ENCODE measurements around the gene PARVG.
"Not testable (repeated sequence)": the region's sequence is repeated elsewhere in the genome, so short reads cannot be mapped to it uniquely, and the experiment has no call there.

PARVG gene

DNA sequence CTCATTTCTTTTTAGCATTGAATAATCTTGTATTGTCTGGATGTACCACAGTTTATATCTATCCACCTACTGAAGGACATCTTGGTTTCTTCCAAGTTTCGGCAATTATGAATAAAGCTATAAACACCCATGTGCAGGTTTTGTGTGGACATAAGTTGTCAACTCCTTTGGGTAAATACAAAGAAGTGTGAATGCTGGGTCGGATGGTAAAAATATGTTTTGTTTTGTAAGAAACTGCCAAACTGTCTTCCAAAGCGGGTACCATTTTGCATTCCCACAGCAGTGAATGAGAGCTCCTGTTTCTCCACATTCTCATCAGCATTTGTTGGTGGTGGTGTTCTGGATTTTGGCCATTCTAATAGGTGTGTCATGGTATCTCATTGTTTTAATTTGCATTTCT, 60.4 kb downstream of the PARVG start:
- H2BK12ac ChIP-seq (ENCODE audit: low read length); H2BK5ac ChIP-seq (ENCODE audit: low read length); H3K14ac ChIP-seq (ENCODE audit: low read length); H3K4me1 ChIP-seq (ENCODE audit: control insufficient read depth in 2 of 2, insufficient read depth in 1 of 2, low read depth in 1 of 2, low read length in 2 of 2); H3K27ac ChIP-seq (replicated peaks; ENCODE audit: low read length); H2AFZ ChIP-seq (ENCODE audit: low read length); H2AK5ac ChIP-seq (ENCODE audit: low read depth, low read length); H3K18ac ChIP-seq (ENCODE audit: low read length); H3K27me3 ChIP-seq (ENCODE audit: control insufficient read depth in 3 of 3, insufficient read depth in 3 of 3, low read depth in 1 of 3, low read length in 3 of 3); H3K9ac ChIP-seq (ENCODE audit: low read depth, low read length, poor library complexity); H3K79me1 ChIP-seq (ENCODE audit: low read depth, low read length); H3K4me3 ChIP-seq (ENCODE audit: low read length in 2 of 2); H3K4ac ChIP-seq (ENCODE audit: low read length); H4K8ac ChIP-seq (ENCODE audit: low read depth, low read length); H3K36me3 ChIP-seq (replicated peaks in 1 of 2; ENCODE audit: control insufficient read depth in 2 of 2, insufficient read depth in 2 of 2, low read length in 2 of 2); H3K9me3 ChIP-seq (replicated peaks in 1 of 2; ENCODE audit: control insufficient read depth in 2 of 2, insufficient read depth in 1 of 2, low read depth in 1 of 2, low read length in 2 of 2); DNase-seq (ENCODE audit: low spot score); H2BK120ac ChIP-seq (ENCODE audit: low read depth, low read length); H3K4me2 ChIP-seq (ENCODE audit: insufficient read depth, low read length, poor library complexity, severe bottlenecking); H2BK15ac ChIP-seq (ENCODE audit: low read length); H3K23ac ChIP-seq (ENCODE audit: low read depth, low read length, poor library complexity); H4K91ac ChIP-seq (ENCODE audit: low read depth, low read length, poor library complexity): not testable (repeated sequence)
- WGBS, 2 donors (ENCODE audit: extremely low coverage in 2 of 2, insufficient read length in 2 of 2, insufficient replicate concordance in 1 of 2), result no CpG with 5 or more reads among the region's 3 CpGs

DNA sequence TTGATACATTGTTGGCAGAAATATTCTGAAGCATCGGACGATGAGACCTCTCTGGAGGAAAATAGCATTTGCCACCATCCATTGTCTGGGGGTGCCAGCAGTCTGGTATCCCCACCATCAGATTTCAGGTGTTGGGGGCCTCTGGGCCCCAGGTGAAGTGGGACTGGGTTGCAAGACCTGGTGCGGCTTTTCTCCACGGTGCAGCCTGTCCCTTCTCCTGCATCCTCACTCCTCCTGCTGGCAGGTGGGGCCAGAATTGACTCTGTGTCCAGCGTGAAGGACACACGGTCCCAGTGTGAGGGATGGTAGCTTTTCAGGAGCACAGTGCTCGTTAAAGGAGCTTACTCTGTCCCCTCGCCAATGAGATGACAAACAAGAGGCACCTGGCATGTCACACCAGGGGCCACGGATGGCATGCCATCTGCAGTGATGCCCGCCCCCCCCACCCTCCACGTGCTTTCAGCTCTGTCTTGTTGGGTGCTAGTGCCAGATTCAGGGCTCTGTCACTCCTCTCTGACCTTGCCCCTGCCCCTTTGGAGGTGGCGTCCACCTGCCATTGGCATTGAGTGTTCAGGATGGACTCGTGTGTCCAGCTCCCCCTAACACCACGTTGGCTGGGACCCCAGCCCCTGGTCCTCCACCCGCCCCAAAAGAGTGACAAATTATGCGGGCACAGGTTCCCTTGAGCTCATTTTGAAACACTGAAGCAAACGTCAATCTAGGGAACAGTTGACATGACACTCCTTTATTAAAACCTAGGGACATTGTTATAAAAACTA, 62.4 kb downstream of the PARVG start:
- Histone ChIP-seq H3K18ac (ENCODE audit: low read length) (peak overlapping the region; percentile 77), H3K27ac (replicated peaks; ENCODE audit: low read length) (no peak overlapping the region), H3K9me3 (replicated peaks in 1 of 2; ENCODE audit: control insufficient read depth in 2 of 2, insufficient read depth in 1 of 2, low read depth in 1 of 2, low read length in 2 of 2) (no peaks in the 10 kb centered on the region), H3K4me2 (ENCODE audit: insufficient read depth, low read length, poor library complexity, severe bottlenecking) (no peak overlapping the region), H3K79me1 (ENCODE audit: low read depth, low read length) (peaks cover 2% of the 10 kb centered on the region), H2BK5ac (ENCODE audit: low read length) (no peak overlapping the region), H4K91ac (ENCODE audit: low read depth, low read length, poor library complexity) (no peak overlapping the region), H3K4me3 (ENCODE audit: low read length in 2 of 2) (no peak overlapping the region), H2AK5ac (ENCODE audit: low read depth, low read length) (no peak overlapping the region), H3K4me1 (ENCODE audit: control insufficient read depth in 2 of 2, insufficient read depth in 1 of 2, low read depth in 1 of 2, low read length in 2 of 2) (peaks cover 0 to 3% of the 10 kb centered on the region in 2 donors), H3K23ac (ENCODE audit: low read depth, low read length, poor library complexity) (no peak overlapping the region), H3K9ac (ENCODE audit: low read depth, low read length, poor library complexity) (no peak overlapping the region), H3K14ac (ENCODE audit: low read length) (no peak overlapping the region), H4K8ac (ENCODE audit: low read depth, low read length) (no peak overlapping the region), H3K36me3 (replicated peaks in 1 of 2; ENCODE audit: control insufficient read depth in 2 of 2, insufficient read depth in 2 of 2, low read length in 2 of 2) (no peaks in the 10 kb centered on the region), H2AFZ (ENCODE audit: low read length) (no peak overlapping the region), H2BK15ac (ENCODE audit: low read length) (peak overlapping the region; percentile 0), H3K27me3 (ENCODE audit: control insufficient read depth in 3 of 3, insufficient read depth in 3 of 3, low read depth in 1 of 3, low read length in 3 of 3) (no peaks in the 10 kb centered on the region), H3K4ac (ENCODE audit: low read length) (no peak overlapping the region), H2BK12ac (ENCODE audit: low read length) (no peak overlapping the region), H2BK120ac (ENCODE audit: low read depth, low read length) (no peak overlapping the region)
- WGBS, 2 donors (ENCODE audit: extremely low coverage in 2 of 2, insufficient read length in 2 of 2, insufficient replicate concordance in 1 of 2), result no CpG with 5 or more reads among the region's 17 CpGs
- DNase-seq (ENCODE audit: low spot score), result no peak

DNA sequence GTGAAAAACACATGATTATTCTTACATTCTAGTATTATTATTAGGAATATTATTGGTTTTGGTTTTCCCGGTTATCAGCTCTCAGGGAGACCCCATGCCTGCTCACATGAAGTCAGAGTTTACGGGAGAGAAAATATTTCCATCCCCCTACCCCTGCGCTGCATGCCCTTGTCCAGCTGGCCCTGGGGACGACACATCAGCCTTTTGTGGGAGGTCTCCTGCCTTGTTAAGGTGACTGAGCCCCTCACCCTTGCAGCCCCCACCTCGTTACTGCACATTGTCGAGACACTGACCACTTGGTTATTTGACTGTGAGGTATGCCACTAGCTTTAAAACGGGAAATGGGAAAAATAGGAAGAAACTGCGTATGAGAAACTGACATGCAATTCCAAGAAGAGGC, 63.0 kb downstream of the PARVG start:
- Histone ChIP-seq H2BK5ac (ENCODE audit: low read length) (no peak overlapping the region), H4K91ac (ENCODE audit: low read depth, low read length, poor library complexity) (no peak overlapping the region), H3K9ac (ENCODE audit: low read depth, low read length, poor library complexity) (peak overlapping the region; percentile 57), H4K8ac (ENCODE audit: low read depth, low read length) (no peak overlapping the region), H3K79me1 (ENCODE audit: low read depth, low read length) (peaks cover 2% of the 10 kb centered on the region), H2AFZ (ENCODE audit: low read length) (no peak overlapping the region), H3K14ac (ENCODE audit: low read length) (no peak overlapping the region), H3K18ac (ENCODE audit: low read length) (no peak overlapping the region), H3K36me3 (replicated peaks in 1 of 2; ENCODE audit: control insufficient read depth in 2 of 2, insufficient read depth in 2 of 2, low read length in 2 of 2) (no peaks in the 10 kb centered on the region), H2BK12ac (ENCODE audit: low read length) (no peak overlapping the region), H3K23ac (ENCODE audit: low read depth, low read length, poor library complexity) (no peak overlapping the region), H2BK15ac (ENCODE audit: low read length) (no peak overlapping the region), H3K27ac (replicated peaks; ENCODE audit: low read length) (no peak overlapping the region), H3K27me3 (ENCODE audit: control insufficient read depth in 3 of 3, insufficient read depth in 3 of 3, low read depth in 1 of 3, low read length in 3 of 3) (no peaks in the 10 kb centered on the region), H2AK5ac (ENCODE audit: low read depth, low read length) (no peak overlapping the region), H3K4me1 (ENCODE audit: control insufficient read depth in 2 of 2, insufficient read depth in 1 of 2, low read depth in 1 of 2, low read length in 2 of 2) (peaks cover 0 to 3% of the 10 kb centered on the region in 2 donors), H3K4me2 (ENCODE audit: insufficient read depth, low read length, poor library complexity, severe bottlenecking) (no peak overlapping the region), H3K4ac (ENCODE audit: low read length) (no peak overlapping the region), H2BK120ac (ENCODE audit: low read depth, low read length) (no peak overlapping the region), H3K9me3 (replicated peaks in 1 of 2; ENCODE audit: control insufficient read depth in 2 of 2, insufficient read depth in 1 of 2, low read depth in 1 of 2, low read length in 2 of 2) (peaks cover 0 to 1% of the 10 kb centered on the region in 2 donors), H3K4me3 (ENCODE audit: low read length in 2 of 2) (no peak overlapping the region)
- DNase-seq (ENCODE audit: low spot score), result no peak
- no CpG with 5 or more reads among the region's 8 CpGs for WGBS, 2 donors (ENCODE audit: extremely low coverage in 2 of 2, insufficient read length in 2 of 2, insufficient replicate concordance in 1 of 2)

DNA sequence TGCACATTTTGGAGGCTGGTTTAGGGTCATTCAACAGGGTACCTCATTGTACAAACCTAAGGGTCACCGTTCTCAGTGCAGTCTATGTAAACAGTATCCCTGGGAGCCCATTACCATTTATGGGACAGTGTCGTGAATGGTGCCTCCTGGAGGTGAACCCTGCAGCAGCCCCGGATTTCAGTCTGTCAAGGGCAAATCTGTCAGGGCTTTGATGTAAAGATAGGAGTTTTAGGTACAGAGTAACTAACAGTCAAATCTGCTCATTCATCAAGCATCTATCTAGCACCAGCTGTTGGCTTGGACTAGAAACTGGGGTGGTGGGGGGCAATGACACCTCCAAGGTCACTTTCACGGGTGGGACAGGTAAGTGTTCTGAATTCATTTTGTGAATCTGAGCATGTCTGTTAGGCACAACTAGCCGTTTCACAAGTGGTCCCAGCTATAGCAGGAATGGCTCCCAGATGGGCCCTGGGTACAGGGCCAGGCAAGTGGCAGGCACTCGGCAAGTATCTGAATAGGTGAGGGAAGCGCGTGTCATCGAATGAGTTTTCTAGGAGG, 63.6 kb downstream of the PARVG start:
- Histone ChIP-seq H3K4ac (ENCODE audit: low read length) (no peak overlapping the region), H3K27me3 (ENCODE audit: control insufficient read depth in 3 of 3, insufficient read depth in 3 of 3, low read depth in 1 of 3, low read length in 3 of 3) (no peaks in the 10 kb centered on the region), H3K9me3 (replicated peaks in 1 of 2; ENCODE audit: control insufficient read depth in 2 of 2, insufficient read depth in 1 of 2, low read depth in 1 of 2, low read length in 2 of 2) (peaks cover 0 to 1% of the 10 kb centered on the region in 2 donors)

More for the DNA sequence above, 63.6 kb downstream of the PARVG start:
- Histone ChIP-seq H4K91ac (ENCODE audit: low read depth, low read length, poor library complexity) (no peak overlapping the region), H3K4me1 (ENCODE audit: control insufficient read depth in 2 of 2, insufficient read depth in 1 of 2, low read depth in 1 of 2, low read length in 2 of 2) (peaks cover 0 to 3% of the 10 kb centered on the region in 2 donors), H3K79me1 (ENCODE audit: low read depth, low read length) (peaks cover 2% of the 10 kb centered on the region), H4K8ac (ENCODE audit: low read depth, low read length) (no peak overlapping the region), H3K27ac (replicated peaks; ENCODE audit: low read length) (no peak overlapping the region), H2BK15ac (ENCODE audit: low read length) (no peak overlapping the region), H3K4me3 (ENCODE audit: low read length in 2 of 2) (no peak overlapping the region), H3K36me3 (replicated peaks in 1 of 2; ENCODE audit: control insufficient read depth in 2 of 2, insufficient read depth in 2 of 2, low read length in 2 of 2) (no peaks in the 10 kb centered on the region), H3K23ac (ENCODE audit: low read depth, low read length, poor library complexity) (no peak overlapping the region), H2AFZ (ENCODE audit: low read length) (no peak overlapping the region), H3K4me2 (ENCODE audit: insufficient read depth, low read length, poor library complexity, severe bottlenecking) (no peak overlapping the region), H2AK5ac (ENCODE audit: low read depth, low read length) (no peak overlapping the region), H2BK120ac (ENCODE audit: low read depth, low read length) (no peak overlapping the region), H3K14ac (ENCODE audit: low read length) (no peak overlapping the region), H3K18ac (ENCODE audit: low read length) (no peak overlapping the region), H2BK12ac (ENCODE audit: low read length) (no peak overlapping the region), H3K9ac (ENCODE audit: low read depth, low read length, poor library complexity) (peak overlapping the region; percentile 47), H2BK5ac (ENCODE audit: low read length) (no peak overlapping the region)
- DNase-seq (ENCODE audit: low spot score), result no peak
- WGBS, 2 donors (ENCODE audit: extremely low coverage in 2 of 2, insufficient read length in 2 of 2, insufficient replicate concordance in 1 of 2), result no CpG with 5 or more reads among the region's 9 CpGs

Measured in neuronal stem cell (in vitro differentiated cells).